Measurements from ENCODE around the gene HK1. TPM values are rescaled to one million over a fixed set of nuclear protein-coding genes. Genes with fewer than 3 reads are reported as not detected.

HK1 gene
- total RNA-seq, 1 donor from 2014 or later = 95.0 TPM

DNA sequence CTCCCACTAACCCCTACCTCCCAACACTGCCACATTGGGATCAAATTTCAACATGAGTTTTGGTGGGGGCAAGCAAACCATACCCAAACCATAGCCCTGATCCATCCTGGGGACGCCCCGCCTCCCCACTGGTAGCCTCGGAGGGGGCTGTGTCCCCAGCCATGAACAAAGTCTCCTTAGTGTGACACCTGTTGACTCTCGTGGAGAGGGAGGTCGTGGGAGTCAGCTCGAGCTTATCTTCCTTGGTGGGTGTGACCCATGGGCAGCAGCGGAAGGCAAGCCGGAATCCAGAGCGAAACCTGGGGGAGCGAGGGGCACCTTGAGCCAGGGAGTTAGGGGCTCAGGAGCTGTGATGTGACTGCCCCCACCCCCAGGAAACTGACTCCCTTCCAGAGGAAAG lies 126.5 kb downstream of the HK1 start:
- Histone ChIP-seq H2AFZ (ENCODE audit: low read depth, low read length) (no peak overlapping the region), H3K36me3 (ENCODE audit: insufficient read depth, low read length) (no peaks in the 10 kb centered on the region), H3K4me3 (ENCODE audit: insufficient read depth, low read depth, low read length) (no peak overlapping the region), H3K79me2 (ENCODE audit: insufficient read depth, low read length) (no peaks in the 10 kb centered on the region), H3K9ac (ENCODE audit: low read length) (no peak overlapping the region), H3K4me2 (ENCODE audit: low read length) (no peak overlapping the region), H3K27me3 (ENCODE audit: insufficient read depth, low read length) (no peaks in the 10 kb centered on the region), H3K4me1 (ENCODE audit: insufficient read depth, low read length) (peaks cover 10% of the 10 kb centered on the region), H3K27ac (ENCODE audit: low read depth, low read length) (no peak overlapping the region), H3K9me3 (ENCODE audit: insufficient read depth, low read depth, low read length) (no peaks in the 10 kb centered on the region), H4K20me1 (ENCODE audit: insufficient read depth, low read length) (no peaks in the 10 kb centered on the region)
- Mint-ChIP-seq H3K4me3 (ENCODE audit: unreplicated experiment) (no peak overlapping the region), H3K27ac (ENCODE audit: unreplicated experiment) (no peak overlapping the region), H3K27me3 (ENCODE audit: low read depth, unreplicated experiment) (no peaks in the 10 kb centered on the region), H3K36me3 (ENCODE audit: low read depth, unreplicated experiment) (peaks cover 35% of the 10 kb centered on the region), H3K9me3 (ENCODE audit: unreplicated experiment) (no peaks in the 10 kb centered on the region), H3K4me1 (ENCODE audit: low read depth, unreplicated experiment) (peaks cover 4% of the 10 kb centered on the region)
- no peak for DNase-seq (ENCODE audit: low read depth)
- FAIRE-seq = no peak
- TF ChIP-seq EZH2 (IDR thresholded peaks at IDR 0.05; ENCODE audit: insufficient read depth, low read length) = no peak
- TF ChIP-seq, protein P1, sequence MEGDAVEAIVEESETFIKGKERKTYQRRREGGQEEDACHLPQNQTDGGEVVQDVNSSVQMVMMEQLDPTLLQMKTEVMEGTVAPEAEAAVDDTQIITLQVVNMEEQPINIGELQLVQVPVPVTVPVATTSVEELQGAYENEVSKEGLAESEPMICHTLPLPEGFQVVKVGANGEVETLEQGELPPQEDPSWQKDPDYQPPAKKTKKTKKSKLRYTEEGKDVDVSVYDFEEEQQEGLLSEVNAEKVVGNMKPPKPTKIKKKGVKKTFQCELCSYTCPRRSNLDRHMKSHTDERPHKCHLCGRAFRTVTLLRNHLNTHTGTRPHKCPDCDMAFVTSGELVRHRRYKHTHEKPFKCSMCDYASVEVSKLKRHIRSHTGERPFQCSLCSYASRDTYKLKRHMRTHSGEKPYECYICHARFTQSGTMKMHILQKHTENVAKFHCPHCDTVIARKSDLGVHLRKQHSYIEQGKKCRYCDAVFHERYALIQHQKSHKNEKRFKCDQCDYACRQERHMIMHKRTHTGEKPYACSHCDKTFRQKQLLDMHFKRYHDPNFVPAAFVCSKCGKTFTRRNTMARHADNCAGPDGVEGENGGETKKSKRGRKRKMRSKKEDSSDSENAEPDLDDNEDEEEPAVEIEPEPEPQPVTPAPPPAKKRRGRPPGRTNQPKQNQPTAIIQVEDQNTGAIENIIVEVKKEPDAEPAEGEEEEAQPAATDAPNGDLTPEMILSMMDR (IDR thresholded peaks at IDR 0.05; ENCODE audit: insufficient read depth, low read depth, low read length) = no peak

DNA sequence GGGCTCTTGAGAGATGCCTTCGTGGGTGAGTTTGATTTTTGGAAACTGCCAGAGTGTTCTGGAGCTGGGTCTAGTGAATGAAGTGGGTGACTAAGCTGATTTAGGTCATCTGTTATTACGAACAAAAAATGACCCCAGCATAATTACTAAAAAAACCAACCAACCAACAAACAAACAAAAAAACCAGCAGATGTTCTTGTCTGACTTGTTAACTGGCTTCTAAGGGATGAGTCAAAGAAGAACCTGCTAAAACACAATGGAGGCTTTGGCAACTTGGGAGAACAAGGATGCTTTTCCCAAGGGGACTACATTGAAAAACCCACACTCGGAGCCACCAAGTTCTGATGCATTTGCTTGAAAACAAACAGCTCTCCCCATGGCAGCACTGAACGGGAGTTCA lies 126.9 kb downstream of the HK1 start:
- peaks cover 35% of the 10 kb centered on the region for H3K36me3 Mint-ChIP-seq (ENCODE audit: low read depth, unreplicated experiment)
- Histone ChIP-seq H3K9ac (ENCODE audit: low read length) (no peak overlapping the region), H3K27me3 (ENCODE audit: insufficient read depth, low read length) (no peaks in the 10 kb centered on the region), H3K79me2 (ENCODE audit: insufficient read depth, low read length) (no peaks in the 10 kb centered on the region), H3K9me3 (ENCODE audit: insufficient read depth, low read depth, low read length) (no peaks in the 10 kb centered on the region), H3K4me1 (ENCODE audit: insufficient read depth, low read length) (peaks cover 10% of the 10 kb centered on the region), H3K27ac (ENCODE audit: low read depth, low read length) (no peak overlapping the region), H3K4me3 (ENCODE audit: insufficient read depth, low read depth, low read length) (no peak overlapping the region), H3K36me3 (ENCODE audit: insufficient read depth, low read length) (no peaks in the 10 kb centered on the region), H2AFZ (ENCODE audit: low read depth, low read length) (no peak overlapping the region), H4K20me1 (ENCODE audit: insufficient read depth, low read length) (no peaks in the 10 kb centered on the region), H3K4me2 (ENCODE audit: low read length) (no peak overlapping the region)
- DNase-seq (ENCODE audit: low read depth) (no peak), FAIRE-seq (no peak)
- TF ChIP-seq, protein P1 (IDR thresholded peaks at IDR 0.05; ENCODE audit: insufficient read depth, low read depth, low read length) = no peak
- TF ChIP-seq EZH2 (IDR thresholded peaks at IDR 0.05; ENCODE audit: insufficient read depth, low read length) = no peak
- H3K4me1 Mint-ChIP-seq (ENCODE audit: low read depth, unreplicated experiment) = peaks cover 4% of the 10 kb centered on the region
- H3K27ac Mint-ChIP-seq (ENCODE audit: unreplicated experiment) = no peak overlapping the region
- no peaks in the 10 kb centered on the region for H3K27me3 Mint-ChIP-seq (ENCODE audit: low read depth, unreplicated experiment)
- H3K4me3 Mint-ChIP-seq (ENCODE audit: unreplicated experiment) = no peak overlapping the region
- H3K9me3 Mint-ChIP-seq (ENCODE audit: unreplicated experiment) = no peaks in the 10 kb centered on the region

DNA sequence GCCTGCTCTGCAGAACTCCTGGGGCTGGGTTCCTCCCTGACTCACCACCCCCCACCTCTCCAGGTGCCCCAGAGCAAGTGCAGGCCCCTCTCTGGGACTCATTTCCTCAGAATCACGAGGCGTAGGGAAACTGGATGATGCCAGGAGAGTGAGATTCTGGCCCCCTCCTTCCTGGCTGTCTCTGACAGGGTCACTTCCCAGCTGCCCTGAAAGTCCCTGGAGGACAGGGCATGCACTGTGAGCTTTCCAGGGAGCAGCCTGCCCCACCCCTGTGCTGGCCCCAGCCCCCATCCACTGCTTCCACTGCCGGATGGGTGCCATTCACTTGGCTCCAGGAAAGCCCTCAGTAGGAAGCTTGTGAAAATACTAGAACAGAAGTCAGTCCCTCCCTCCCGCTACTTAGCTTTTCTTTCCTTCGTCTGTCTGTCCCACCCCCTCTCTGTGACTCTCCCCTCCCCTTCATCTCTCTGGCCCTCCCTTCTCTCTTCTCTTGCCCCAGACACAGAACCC lies 128.1 kb downstream of the HK1 start:
- no peak for TF ChIP-seq EZH2 (IDR thresholded peaks at IDR 0.05; ENCODE audit: insufficient read depth, low read length)
- TF ChIP-seq, protein P1 (IDR thresholded peaks at IDR 0.05; ENCODE audit: insufficient read depth, low read depth, low read length) = no peak
- Histone ChIP-seq H3K9ac (ENCODE audit: low read length) (no peak overlapping the region), H3K27ac (ENCODE audit: low read depth, low read length) (no peak overlapping the region)

More for the DNA sequence above, 128.1 kb downstream of the HK1 start:
- Mint-ChIP-seq H3K36me3 (ENCODE audit: low read depth, unreplicated experiment) (peaks cover 26% of the 10 kb centered on the region), H3K27me3 (ENCODE audit: low read depth, unreplicated experiment) (no peaks in the 10 kb centered on the region), H3K4me3 (ENCODE audit: unreplicated experiment) (no peak overlapping the region), H3K27ac (ENCODE audit: unreplicated experiment) (no peak overlapping the region), H3K9me3 (ENCODE audit: unreplicated experiment) (no peaks in the 10 kb centered on the region), H3K4me1 (ENCODE audit: low read depth, unreplicated experiment) (peaks cover 4% of the 10 kb centered on the region)
- Histone ChIP-seq H2AFZ (ENCODE audit: low read depth, low read length) (no peak overlapping the region), H3K79me2 (ENCODE audit: insufficient read depth, low read length) (no peaks in the 10 kb centered on the region), H3K9me3 (ENCODE audit: insufficient read depth, low read depth, low read length) (no peaks in the 10 kb centered on the region), H3K4me2 (ENCODE audit: low read length) (no peak overlapping the region), H3K27me3 (ENCODE audit: insufficient read depth, low read length) (no peaks in the 10 kb centered on the region), H3K4me3 (ENCODE audit: insufficient read depth, low read depth, low read length) (no peak overlapping the region), H3K4me1 (ENCODE audit: insufficient read depth, low read length) (peaks cover 10% of the 10 kb centered on the region), H3K36me3 (ENCODE audit: insufficient read depth, low read length) (no peaks in the 10 kb centered on the region), H4K20me1 (ENCODE audit: insufficient read depth, low read length) (no peaks in the 10 kb centered on the region)
- no peak for DNase-seq (ENCODE audit: low read depth)
- no peak for FAIRE-seq

Data from astrocyte (in vitro differentiated cells and primary cell).